Pulmonary artery endothelial cell (primary cell): ENCODE data around the gene RASAL2. TPM values are rescaled to one million over a fixed set of nuclear protein-coding genes. Genes with fewer than 3 reads are reported as not detected.

ENCODE experiments used
- DNase-seq: peaks from one replicate; pipeline ENCODE4 v3.0.0-alpha.2; 2011; ENCODE audit warnings: low read depth, low spot score
- total RNA-seq: library from RNA; depleted of rRNA; stranded (reverse); fragments of >200 nt; gene quantifications from 2 replicates; pipeline ENCODE4 v1.2.3, GENCODE V29; 2014

RASAL2 gene
- total RNA-seq, 1 donor from 2014 or later = 13.5 TPM

- no peak for DNase-seq
These were observed 412.8 kb downstream of the RASAL2 start for GRCh38 chr1:178506669-178507068.

- DNase-seq = no peak
These were observed 415.6 kb downstream of the RASAL2 start for GRCh38 chr1:178509414-178510007.

DNA sequence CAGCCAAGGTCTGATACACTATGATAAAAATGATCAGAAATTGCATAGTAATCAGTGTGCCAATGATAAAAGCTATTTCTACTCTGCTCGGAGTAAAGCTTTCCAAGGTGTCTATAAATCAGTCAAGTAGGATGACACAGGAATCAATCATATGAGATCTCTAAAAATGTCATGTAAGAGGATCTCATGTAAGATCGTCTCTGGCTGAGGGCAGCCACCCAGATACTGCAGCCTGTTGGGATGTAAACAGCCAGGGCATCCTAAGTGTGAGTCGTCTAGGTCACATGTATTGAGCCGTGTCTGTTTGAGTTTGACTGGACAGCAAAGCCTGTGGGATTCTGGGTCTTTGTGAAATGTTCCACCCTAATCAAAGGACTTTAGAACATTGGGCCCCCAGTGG is 416.3 kb downstream of the RASAL2 start:
- DNase-seq = no peak

DNA sequence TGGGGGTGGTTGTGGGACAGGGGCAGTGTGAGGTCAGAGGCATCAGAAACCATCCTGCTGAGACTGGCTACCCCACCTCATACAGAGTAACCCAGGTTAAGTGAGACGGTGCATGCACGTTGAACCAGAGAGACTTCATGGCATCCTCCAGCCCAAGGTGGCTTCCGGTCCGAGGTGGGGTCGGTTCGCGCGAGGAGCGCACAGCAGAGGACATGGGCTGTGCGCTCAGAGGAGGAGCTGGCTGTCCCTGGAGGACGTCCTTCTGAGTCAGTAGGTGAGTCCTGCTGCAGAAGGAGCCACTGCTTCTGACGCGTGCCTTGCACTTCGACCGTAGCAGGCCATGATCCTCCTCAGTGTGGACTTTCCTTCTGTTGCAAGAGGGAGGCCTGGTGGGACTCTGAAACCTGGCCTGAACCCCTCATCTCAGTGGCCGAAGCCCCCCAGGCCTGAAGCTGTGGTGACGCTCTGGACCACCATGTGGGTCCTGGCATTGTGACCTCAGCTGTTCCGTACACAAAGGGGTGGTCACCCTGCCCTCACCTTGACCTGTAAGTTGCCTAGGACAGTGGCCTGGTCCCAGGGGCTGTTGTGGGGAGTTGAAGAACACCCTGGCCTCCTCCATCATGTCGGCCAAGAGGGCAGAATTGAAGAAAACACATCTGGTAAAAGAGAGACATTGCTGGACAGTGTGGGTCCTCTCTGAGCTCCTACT is 418.8 kb downstream of the RASAL2 start, which contains the start of gene TEX35:
Gene TEX35 (plus strand): TSS at position 544 of the 712 bp plus-strand sequence. CDS start 80 bp downstream, at position 624.
- no peak for DNase-seq

DNA sequence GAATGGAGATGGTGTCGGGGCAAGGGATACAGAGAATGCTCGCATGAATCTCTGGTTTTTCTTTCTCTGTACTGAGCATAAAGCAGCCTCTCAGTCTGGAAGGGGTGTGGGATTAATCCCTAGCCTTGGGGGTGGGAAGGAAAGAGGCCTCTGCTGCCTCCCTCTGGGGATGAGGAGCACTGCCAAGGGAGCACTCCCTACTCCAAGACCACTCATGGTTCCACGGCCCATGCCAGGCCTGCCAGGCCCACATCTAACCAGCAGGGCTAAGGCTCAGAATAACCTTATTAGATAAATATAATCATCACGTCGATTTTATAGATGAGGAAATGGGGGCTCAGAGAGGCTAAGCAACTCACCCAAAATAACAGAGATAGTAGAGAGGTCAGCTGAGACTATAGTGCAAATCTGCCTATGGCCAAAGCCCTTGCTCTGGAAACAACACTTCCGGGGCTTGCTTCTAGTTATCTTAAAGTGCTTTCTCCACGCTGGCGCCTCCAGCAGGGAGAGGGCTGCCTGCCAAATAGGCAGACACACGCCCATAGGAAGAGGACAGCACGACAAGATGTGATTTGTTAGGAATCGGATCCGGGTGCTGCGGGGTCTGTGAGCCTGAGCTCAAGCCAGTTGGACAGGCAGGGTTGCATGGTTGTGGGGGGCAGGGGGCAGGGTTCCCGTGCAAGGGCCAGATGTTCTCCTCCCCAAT is 419.5 kb downstream of the RASAL2 start:
- DNase-seq = no peak

GRCh38 chr1:178516110-178516509 is 422.2 kb downstream of the RASAL2 start:
- no peak for DNase-seq

- no peak for DNase-seq
These were observed 425.0 kb downstream of the RASAL2 start for GRCh38 chr1:178518894-178519293.

- DNase-seq = no peak
These were observed 426.9 kb downstream of the RASAL2 start for GRCh38 chr1:178520803-178521202.

DNA sequence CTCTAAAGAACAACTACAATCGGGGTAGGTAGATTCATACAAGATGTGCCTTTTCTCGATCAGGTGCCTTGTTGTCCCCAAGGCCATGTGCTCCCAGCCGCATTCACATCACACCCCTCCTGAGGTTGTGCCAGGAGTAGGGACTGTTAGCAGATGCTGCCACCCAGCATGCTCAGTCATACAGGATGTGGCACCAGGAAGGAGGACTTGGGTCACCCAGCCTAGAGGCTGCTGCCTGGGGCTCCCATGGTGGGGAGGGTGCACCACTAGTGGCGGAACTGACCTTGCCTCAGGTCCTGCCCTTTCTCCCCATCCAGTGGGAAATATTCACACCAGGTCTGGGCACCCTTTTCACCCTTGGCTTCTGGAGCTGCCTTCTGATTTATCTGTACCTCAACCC is 427.3 kb downstream of the RASAL2 start:
- DNase-seq = no peak

GRCh38 chr1:178527117-178527516 is 433.2 kb downstream of the RASAL2 start:
- no peak for DNase-seq

- DNase-seq = no peak
These were observed 434.5 kb downstream of the RASAL2 start for GRCh38 chr1:178528228-178528952.

GRCh38 chr1:178528953-178529335 is 435.0 kb downstream of the RASAL2 start:
- DNase-seq = no peak

GRCh38 chr1:178529364-178530036 is 435.6 kb downstream of the RASAL2 start:
- no peak for DNase-seq

DNA sequence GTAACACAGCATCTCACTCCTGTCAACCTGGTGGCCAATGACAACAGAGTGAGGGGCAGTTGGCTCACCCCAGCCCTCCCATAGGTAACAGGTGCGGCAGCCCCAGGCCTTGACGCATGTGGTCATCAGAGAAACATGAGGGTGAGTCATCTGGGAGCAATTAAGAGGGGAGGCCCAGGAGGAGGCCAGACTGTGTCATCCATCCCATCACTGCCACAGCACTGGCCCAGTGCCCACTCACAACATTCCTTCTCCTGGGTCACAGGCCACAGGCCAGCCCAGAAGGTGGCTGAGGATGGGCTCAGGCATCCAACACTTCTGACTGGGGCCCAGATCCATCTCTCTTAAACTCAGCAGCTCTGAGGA is 436.1 kb downstream of the RASAL2 start:
- no peak for DNase-seq

GRCh38 chr1:178530502-178530901 is 436.6 kb downstream of the RASAL2 start:
- DNase-seq = no peak

DNA sequence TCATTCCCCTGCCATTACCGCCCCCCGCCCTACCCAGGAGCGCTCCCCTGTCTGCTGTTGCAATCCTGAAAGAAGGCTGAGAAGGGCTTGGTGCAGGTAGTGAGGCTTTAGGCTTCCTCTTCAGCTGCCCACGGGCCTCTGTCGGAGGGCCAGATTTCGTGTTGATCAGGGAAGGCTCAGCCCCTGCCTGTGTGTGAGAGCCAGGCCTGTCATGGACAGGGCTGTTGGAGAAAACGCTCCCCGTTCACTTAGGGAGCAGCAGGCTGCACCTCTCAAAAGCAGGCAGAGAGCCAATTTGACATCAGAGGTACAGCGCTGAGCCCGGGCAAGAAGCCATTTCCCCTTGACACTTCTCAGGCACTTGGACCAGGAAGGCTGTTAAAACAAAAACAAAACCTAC is 438.0 kb downstream of the RASAL2 start:
- DNase-seq = no peak

DNA sequence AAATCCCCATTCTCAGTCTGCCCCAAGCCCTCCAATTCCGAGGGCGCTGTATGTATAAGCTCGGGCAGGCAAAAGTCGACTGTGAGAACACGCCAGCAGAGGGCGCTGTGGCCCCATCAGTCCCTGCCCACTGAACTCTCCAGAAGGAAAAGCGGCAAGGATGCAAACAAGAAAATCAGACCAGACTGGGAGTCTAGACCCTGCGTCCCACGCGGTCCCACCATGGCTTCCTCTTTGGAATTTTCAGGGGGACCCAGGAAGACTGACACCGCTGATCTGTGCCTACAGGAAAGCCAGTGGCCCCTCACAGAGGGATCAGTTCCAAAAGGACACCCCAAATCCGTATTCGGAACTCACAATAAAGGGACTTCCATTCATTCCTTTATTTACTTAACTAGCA is 438.5 kb downstream of the RASAL2 start:
- peak; percentile 53 for DNase-seq

- DNase-seq = no peak
These were observed 439.4 kb downstream of the RASAL2 start for GRCh38 chr1:178533121-178533946.
